HepG2 (cell line): ENCODE measurements around the gene ZNF628. TPM values are rescaled to one million over a fixed set of nuclear protein-coding genes. Genes with fewer than 3 reads are reported as not detected.

ENCODE experiments used
- ATAC-seq: fragments of 200-7000 bp; cut with Tn5 transposase; 3 replicates; pipeline ENCODE4 v1.9.1; 2020; ENCODE audit warnings: mild to moderate bottlenecking, moderate library complexity
- BruUV-seq: library from RNA; stranded (reverse); fragments of 400-500 nt; replicated peaks from 2 replicates; lab custom pipeline; 2021; lab: Mats Ljungman, UMichigan
- CTCF ChIA-PET: fragments of 300-600 bp; formaldehyde crosslinking; extraction: SDS; loops from one replicate; lab custom pipeline; 2021; ENCODE audit warnings: low total read pairs, inconsistent platforms, low intra/inter-chr PET ratio; lab: Yijun Ruan, JAX
- POLR2A ChIA-PET: fragments of 350-600 bp; sonication (Branson Sonifier 250); formaldehyde crosslinking; loops from one replicate; lab custom pipeline; 2020; ENCODE audit warnings: antibody characterized with exemption, inconsistent platforms; lab: Yijun Ruan, JAX
- DNase-seq: peaks from one replicate; pipeline ENCODE4 v3.0.0-alpha.2; 2015; ENCODE audit warnings: low spot score
- FAIRE-seq: peaks from 3 replicates; lab custom pipeline; 2011; peaks lifted over from hg19 to GRCh38; lab: Jason Lieb, UNC
- H2AFZ ChIP-seq: one replicate; pipeline ENCODE4 v1.6.1; 2011; ENCODE audit warnings: low read length, inconsistent platforms
- H3K27ac ChIP-seq: fragments of 300-600 bp; 3 replicates; pipeline ENCODE4 v1.8.0; 2011; ENCODE audit warnings: mixed run types, mild to moderate bottlenecking, mixed read lengths, low read length, inconsistent platforms; ENCODE audit not compliant: insufficient read depth; ENCODE audit errors: extremely low read length
- H3K27me3 ChIP-seq, 2 experiments: fragments of 200-600 bp in 1 of 2; 2 replicates in 1 of 2; 3 replicates in 1 of 2; pipeline versions ENCODE4 v1.6.0 to v1.8.0; 2011; ENCODE audit warnings: low read length in 2 of 2, mild to moderate bottlenecking in 2 of 2, moderate library complexity in 2 of 2, inconsistent platforms in 1 of 2; ENCODE audit not compliant: insufficient read depth in 2 of 2, control insufficient read depth in 1 of 2
- H3K36me3 ChIP-seq, 2 experiments: fragments of 200-600 bp in 1 of 2; replicated peaks in 1 of 2; 2 replicates in 1 of 2; 3 replicates in 1 of 2; pipeline versions ENCODE4 v1.5.1 to v1.8.0; 2011; ENCODE audit warnings: low read length in 2 of 2, inconsistent platforms in 1 of 2; ENCODE audit not compliant: insufficient read depth in 2 of 2, control insufficient read depth in 1 of 2
- H3K4me1 ChIP-seq: 2 replicates; pipeline ENCODE4 v1.5.1; 2012; ENCODE audit warnings: low read length, inconsistent platforms; ENCODE audit not compliant: insufficient read depth
- H3K4me2 ChIP-seq: 2 replicates; pipeline ENCODE4 v1.6.0; 2011; ENCODE audit warnings: low read depth, low read length, inconsistent platforms
- H3K4me3 ChIP-seq, 3 experiments: fragments of 200-600 bp in 1 of 3; sonication (generic), shearing (Covaris generic) in 1 of 3; replicated peaks in 1 of 3; 2 replicates each; pipeline ENCODE4 v1.5.1; 2011 to 2016; ENCODE audit warnings: low read length in 3 of 3, inconsistent platforms in 2 of 3, low read depth in 2 of 3, mild to moderate bottlenecking in 2 of 3, control low read depth in 1 of 3, mixed read lengths in 1 of 3; ENCODE audit not compliant: insufficient read depth in 1 of 3
- H3K79me2 ChIP-seq: one replicate; pipeline ENCODE4 v1.6.1; 2011; ENCODE audit warnings: low read length, inconsistent platforms; ENCODE audit not compliant: insufficient read depth
- H3K9ac ChIP-seq: 2 replicates; pipeline ENCODE4 v1.6.0; 2011; ENCODE audit warnings: mild to moderate bottlenecking, low read depth, low read length, inconsistent platforms; ENCODE audit not compliant: insufficient read depth
- H3K9me3 ChIP-seq: 2 replicates; pipeline ENCODE4 v1.5.1; 2012; ENCODE audit warnings: mild to moderate bottlenecking, low read length
- H4K20me1 ChIP-seq: 2 replicates; pipeline ENCODE4 v1.6.0; 2011; ENCODE audit warnings: inconsistent platforms, mild to moderate bottlenecking, low read length, moderate library complexity; ENCODE audit not compliant: insufficient read depth
- CSRNP2 ChIP-seq: sonication (generic); formaldehyde crosslinking; conservative IDR thresholded peaks from 2 replicates; pipeline ENCODE4 v1.8.0; 2022; ENCODE audit warnings: low read depth, missing genetic modification reagents
- DRAP1 ChIP-seq: IDR thresholded peaks from 2 replicates; pipeline ENCODE4 v1.6.1; 2016; ENCODE audit warnings: missing genetic modification reagents, missing compliant biosample characterization
- GRHL1 ChIP-seq: sonication (generic); formaldehyde crosslinking; conservative IDR thresholded peaks from 2 replicates; pipeline ENCODE4 v1.8.0; 2022; ENCODE audit warnings: missing genetic modification reagents
- HCFC1 ChIP-seq: fragments of 150-350 bp; IDR thresholded peaks from 2 replicates; pipeline ENCODE4 v1.6.1; 2014; ENCODE audit warnings: low read depth, low read length
- JUNB ChIP-seq: sonication (generic); formaldehyde crosslinking; IDR thresholded peaks from 2 replicates; pipeline ENCODE4 v1.8.0; 2022; ENCODE audit warnings: missing genetic modification reagents, mild to moderate bottlenecking, borderline replicate concordance
- MED8 ChIP-seq: sonication (generic); formaldehyde crosslinking; IDR thresholded peaks from 2 replicates; pipeline ENCODE4 v1.8.1; 2023; ENCODE audit warnings: mild to moderate bottlenecking, missing genetic modification reagents; ENCODE audit not compliant: insufficient replicate concordance
- POLR2G ChIP-seq: fragments of 200-400 bp; formaldehyde crosslinking; IDR thresholded peaks from 2 replicates; pipeline ENCODE4 v1.6.1; 2018; ENCODE audit warnings: mild to moderate bottlenecking, low read depth, low read length, moderate library complexity
- SMYD3 ChIP-seq: sonication (generic); formaldehyde crosslinking; IDR thresholded peaks from 2 replicates; pipeline ENCODE4 v1.8.1; 2023; ENCODE audit warnings: mild to moderate bottlenecking, missing genetic modification reagents
- ZBTB33 ChIP-seq: sonication (generic); formaldehyde crosslinking; IDR thresholded peaks from 2 replicates; pipeline ENCODE4 v1.4.0; 2020; ENCODE audit warnings: missing genetic modification reagents
- ZFP41 ChIP-seq: sonication (generic); formaldehyde crosslinking; IDR thresholded peaks from 2 replicates; pipeline ENCODE4 v1.4.0; 2020; ENCODE audit warnings: mild to moderate bottlenecking, missing genetic modification reagents, borderline replicate concordance
- ZNF138 ChIP-seq: sonication (generic); formaldehyde crosslinking; IDR thresholded peaks from 2 replicates; pipeline ENCODE4 v1.5.0; 2020; ENCODE audit warnings: mild to moderate bottlenecking, low read depth, missing genetic modification reagents
- WGBS: methylation state at CpG from one replicate; pipeline ENCODE4 v1.1.6; 2017; ENCODE audit warnings: low lambda C conversion rate; 5-methylcytosine and 5-hydroxymethylcytosine counted together
- in situ Hi-C: cut with HindIII; loops from 2 replicates; pipeline ENCODE4 v1.10.0; 2017; ENCODE audit warnings: low pct_unique_long_range_greater_than_20kb; ENCODE audit not compliant: extremely low pct_ligation_motif_present
- intact Hi-C: fragments of 100-400 bp; cut with micrococcal nuclease; formaldehyde crosslinking; loops from one replicate; pipeline ENCODE4 v1.10.0; 2022; ENCODE audit not compliant: unreplicated experiment
- polyA plus RNA-seq, 8 experiments: library from polyadenylated mRNA; depleted of rRNA in 3 of 8; stranded (reverse) in 7 of 8; unstranded in 1 of 8; fragments of >200 nt; fragmentation: Illumina TruSeq in 4 of 8; extraction: Trizol in 4 of 8; gene quantifications; 2 replicates each; pipeline versions ENCODE4 v1.2.1 to v1.2.3, GENCODE V29; 2011 to 2016; ENCODE audit warnings: low read depth in 4 of 8, missing spikeins in 1 of 8, mixed read lengths in 1 of 8; ENCODE audit not compliant: insufficient read depth in 1 of 8
- total RNA-seq, 5 experiments: library from RNA; depleted of rRNA; stranded (reverse); fragments of >200 nt; fragmentation: Illumina TruSeq; extraction: Trizol; gene quantifications; 2 replicates each; pipeline ENCODE4 v1.2.3, GENCODE V29; 2016; ENCODE audit warnings: low read depth in 1 of 5

ZNF628 gene
- total and polyA plus RNA-seq, 2 of the 13 experiments (the other 11 are each of a cell fraction or from before 2014, with no cell fraction given) = 0.54 to 1.2 TPM

- H3K27ac ChIP-seq = no peak overlapping the region
- no peak for FAIRE-seq
- ChIA-PET POLR2A (no interaction called here), CTCF (no interaction called here)
- H3K79me2 ChIP-seq = no peaks in the 10 kb centered on the region
- H3K4me3 ChIP-seq = no peak overlapping the region
- H3K36me3 ChIP-seq = no peaks in the 10 kb centered on the region
- no peaks in the 10 kb centered on the region for H3K9me3 ChIP-seq
- H3K27me3 ChIP-seq = no peaks in the 10 kb centered on the region
- TF ChIP-seq ZBTB33 (CRISPR knock-in tag) (peak; percentile 96), ZNF138 (CRISPR knock-in tag) (no peak)
- H3K4me1 ChIP-seq = peaks cover 33% of the 10 kb centered on the region
- no peaks in the 10 kb centered on the region for H4K20me1 ChIP-seq
- no peak overlapping the region for H2AFZ ChIP-seq
- H3K9ac ChIP-seq = no peak overlapping the region
- in situ Hi-C loops = no loop called here
- DNase-seq = no peak
- intact Hi-C loops = no loop called here
- H3K4me2 ChIP-seq = no peak overlapping the region
- no peak for ATAC-seq
- no TSS peak for BruUV-seq
- WGBS = 77% methylated on average over 24 of the region's 56 CpGs
Measured at GRCh38 chr19:55529636-55530234, 53.3 kb downstream of the ZNF628 start.

- Histone ChIP-seq H3K27ac (no peak overlapping the region), H3K27me3 (no peaks in the 10 kb centered on the region), H3K4me3 (no peak overlapping the region), H3K79me2 (no peaks in the 10 kb centered on the region), H3K36me3 (no peaks in the 10 kb centered on the region), H3K4me1 (peaks cover 41% of the 10 kb centered on the region), H3K4me2 (no peak overlapping the region), H3K9me3 (no peaks in the 10 kb centered on the region), H4K20me1 (no peaks in the 10 kb centered on the region), H2AFZ (no peak overlapping the region), H3K9ac (no peak overlapping the region)
- FAIRE-seq (no peak), DNase-seq (no peak), ATAC-seq (no peak)
- ChIA-PET CTCF (no interaction called here), POLR2A (no interaction called here)
- WGBS = 81% methylated on average over 14 of the region's 26 CpGs
- in situ Hi-C loops (no loop called here), intact Hi-C loops (no loop called here)
- BruUV-seq = no TSS peak
- TF ChIP-seq GRHL1 (CRISPR knock-in tag) = no peak
- no peak for TF ChIP-seq DRAP1 (CRISPR knock-in tag)
- TF ChIP-seq POLR2G = no peak
- TF ChIP-seq JUNB (CRISPR knock-in tag) = no peak
- TF ChIP-seq HCFC1 = no peak
- TF ChIP-seq MED8 (CRISPR knock-in tag) = no peak
- TF ChIP-seq SMYD3 (CRISPR knock-in tag) = no peak
- TF ChIP-seq CSRNP2 = no peak
- TF ChIP-seq ZFP41 = no peak
Measured at GRCh38 chr19:55530996-55531395, 54.6 kb downstream of the ZNF628 start.
